HG02798 (cell line): ENCODE data around the gene CPT1B.

Source experiments
- ATAC-seq: cut with Tn5 transposase; IDR thresholded peaks from one replicate; pipeline ENCODE4 v1.9.1; 2021; ENCODE audit warnings: mild to moderate bottlenecking; ENCODE audit not compliant: unreplicated experiment, poor library complexity

The CPT1B gene

GRCh38 chr22:50571264-50572175, 6.7 kb downstream of the CPT1B start:
- no peak for ATAC-seq

GRCh38 chr22:50570861-50571260, 7.4 kb downstream of the CPT1B start:
- no peak for ATAC-seq

GRCh38 chr22:50569896-50570535, 8.2 kb downstream of the CPT1B start:
- no peak for ATAC-seq

- ATAC-seq: no peak
Observed at GRCh38 chr22:50569041-50569459, 9.2 kb downstream of the CPT1B start.

GRCh38 chr22:50568626-50569025, 9.6 kb downstream of the CPT1B start:
- no peak for ATAC-seq

- ATAC-seq: no peak
Observed at GRCh38 chr22:50567721-50568252, 10.4 kb downstream of the CPT1B start.

- ATAC-seq: no peak
Observed at GRCh38 chr22:50564289-50564688, 13.9 kb downstream of the CPT1B start.

GRCh38 chr22:50563413-50564160, 14.6 kb downstream of the CPT1B start:
- ATAC-seq: no peak

- peak; percentile 95 for ATAC-seq
Observed at GRCh38 chr22:50562523-50563412, 15.5 kb downstream of the CPT1B start, which contains the start of gene SYCE3. Gene SYCE3, minus strand, starts transcription at chr22:50562919. Its CDS starts 6,514 bp downstream, at chr22:50556405.

GRCh38 chr22:50561401-50562358, 16.5 kb downstream of the CPT1B start:
- ATAC-seq: no peak

GRCh38 chr22:50560034-50560433, 18.2 kb downstream of the CPT1B start:
- ATAC-seq: no peak

GRCh38 chr22:50556703-50557102, 21.5 kb downstream of the CPT1B start:
- no peak for ATAC-seq

GRCh38 chr22:50553310-50553709, 24.9 kb downstream of the CPT1B start:
- no peak for ATAC-seq

- no peak for ATAC-seq
Observed at GRCh38 chr22:50551160-50551752, 27.0 kb downstream of the CPT1B start.

- ATAC-seq: no peak
Observed at GRCh38 chr22:50550395-50550794, 27.8 kb downstream of the CPT1B start.

- no peak for ATAC-seq
Observed at GRCh38 chr22:50548921-50549790, 29.1 kb downstream of the CPT1B start.
